MM.1S (cell line): Measurements from ENCODE around the gene HOXA13.

Source experiments
- CTCF ChIP-seq: fragments of 300-600 bp; sonication (generic); IDR thresholded peaks from 2 replicates; pipeline ENCODE4 v1.5.1; 2016; ENCODE audit warnings: antibody characterized with exemption, low read length, mixed read lengths
- EZH2 ChIP-seq: fragments of 300-600 bp; sonication (generic); optimal IDR thresholded peaks from 2 replicates; pipeline ENCODE3; 2017; ENCODE audit warnings: low read depth, mild to moderate bottlenecking, antibody characterized with exemption, low read length, mixed read lengths
- EZH2phosphoT487 ChIP-seq: fragments of 300-600 bp; sonication (generic); IDR thresholded peaks from 2 replicates; pipeline ENCODE4 v1.6.1; 2018; ENCODE audit warnings: antibody characterized with exemption, low read length

- TF ChIP-seq CTCF (no peak), EZH2 (no peak), EZH2phosphoT487 (no peak)
Measured at GRCh38 chr7:27168265-27168947, 31.5 kb downstream of the HOXA13 start.
